AML-193 (cell line): ENCODE results near the gene TRPM2.

Experiments
- DNase-seq, 2 experiments: peaks; one replicate each; lab custom pipeline; 2025; lab: John Stamatoyannopoulos, UW

Gene TRPM2

DNA sequence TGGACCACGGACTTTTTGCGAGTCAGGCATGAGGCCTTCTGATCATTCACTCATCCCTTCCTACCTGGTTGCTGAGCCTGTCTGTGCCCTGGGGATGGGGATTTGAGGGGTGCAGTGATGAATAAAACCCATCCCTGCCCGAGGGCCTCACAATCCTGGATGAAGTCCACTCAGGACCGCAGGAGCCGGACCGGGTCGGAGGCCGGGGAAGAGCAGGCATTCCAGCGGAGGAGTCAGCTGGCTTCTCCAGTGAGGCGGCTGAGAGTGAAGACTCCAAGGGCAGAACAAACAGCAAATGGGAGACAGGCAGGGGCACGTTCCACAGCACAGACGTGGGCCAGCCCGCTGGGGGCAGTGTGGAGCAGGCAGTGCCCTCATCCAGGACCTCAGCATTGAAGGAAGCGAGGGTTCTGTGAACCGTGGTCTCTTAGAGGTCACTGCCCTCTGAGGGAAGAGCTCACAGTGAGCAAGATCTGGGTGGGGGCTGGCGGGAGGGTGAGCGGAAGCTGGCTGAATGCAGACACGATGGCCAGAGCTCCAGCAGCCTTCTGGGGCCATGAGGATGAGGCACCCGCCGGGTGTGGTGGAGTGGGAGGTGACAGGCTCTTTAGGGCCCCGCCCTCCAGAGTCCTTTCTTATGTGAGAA is 91.0 kb downstream of the TRPM2 start:
- no peak for DNase-seq

DNA sequence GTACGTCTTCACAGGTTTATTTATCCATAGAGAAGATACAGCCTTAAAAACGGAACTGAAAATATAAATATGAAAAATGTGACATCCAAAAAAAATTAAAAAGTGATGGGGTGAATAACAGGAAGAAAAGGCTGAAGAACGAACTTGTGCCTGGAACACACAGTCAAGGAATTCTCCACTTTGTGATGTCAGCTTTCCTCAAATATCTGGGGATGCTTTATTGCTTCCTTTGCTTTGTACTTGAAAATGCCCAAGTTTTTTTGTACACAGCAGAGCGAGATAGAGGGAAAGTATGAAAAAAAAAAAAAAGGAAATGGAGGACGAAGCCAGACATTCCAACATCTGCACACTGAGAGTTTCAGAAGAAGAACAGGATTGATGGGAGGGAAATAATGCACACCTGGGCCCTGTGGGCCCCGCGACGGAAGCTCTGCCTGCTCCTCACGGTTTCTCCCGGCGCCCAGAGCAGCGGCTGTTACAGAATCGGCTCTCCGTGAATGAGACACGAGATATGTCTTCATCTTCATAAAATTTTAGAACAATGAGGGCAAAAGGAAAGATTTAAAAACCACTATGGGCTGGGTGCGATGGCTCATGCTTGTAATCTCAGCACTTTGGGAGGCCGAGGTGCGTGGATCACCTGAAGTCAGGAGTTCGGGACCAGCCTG is 91.9 kb downstream of the TRPM2 start:
- no peak for DNase-seq

DNA sequence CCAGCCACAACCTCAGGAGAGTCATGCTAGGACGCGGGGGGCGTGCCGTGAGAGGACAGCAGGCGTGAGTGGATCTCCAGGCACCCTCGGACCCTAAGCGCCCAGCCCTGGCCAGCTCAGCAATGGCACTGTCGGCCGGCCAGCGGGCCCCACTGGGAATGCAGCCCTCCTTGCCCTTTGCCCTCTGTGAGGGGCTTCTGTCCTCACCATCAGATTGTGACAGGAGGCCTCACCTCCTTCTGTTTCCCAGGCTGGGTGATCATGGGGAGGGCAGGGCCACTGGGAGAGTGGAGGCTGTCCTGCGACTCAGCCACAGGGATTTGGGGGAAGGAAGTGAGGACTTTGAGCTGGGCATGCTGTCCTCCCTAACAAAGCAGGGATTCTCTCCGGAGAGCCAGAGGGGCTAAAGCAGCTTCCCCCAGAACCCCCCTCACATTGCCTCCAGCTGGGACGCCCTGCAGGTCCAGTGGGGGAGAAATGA is 95.3 kb downstream of the TRPM2 start:
- no peak for DNase-seq

DNA sequence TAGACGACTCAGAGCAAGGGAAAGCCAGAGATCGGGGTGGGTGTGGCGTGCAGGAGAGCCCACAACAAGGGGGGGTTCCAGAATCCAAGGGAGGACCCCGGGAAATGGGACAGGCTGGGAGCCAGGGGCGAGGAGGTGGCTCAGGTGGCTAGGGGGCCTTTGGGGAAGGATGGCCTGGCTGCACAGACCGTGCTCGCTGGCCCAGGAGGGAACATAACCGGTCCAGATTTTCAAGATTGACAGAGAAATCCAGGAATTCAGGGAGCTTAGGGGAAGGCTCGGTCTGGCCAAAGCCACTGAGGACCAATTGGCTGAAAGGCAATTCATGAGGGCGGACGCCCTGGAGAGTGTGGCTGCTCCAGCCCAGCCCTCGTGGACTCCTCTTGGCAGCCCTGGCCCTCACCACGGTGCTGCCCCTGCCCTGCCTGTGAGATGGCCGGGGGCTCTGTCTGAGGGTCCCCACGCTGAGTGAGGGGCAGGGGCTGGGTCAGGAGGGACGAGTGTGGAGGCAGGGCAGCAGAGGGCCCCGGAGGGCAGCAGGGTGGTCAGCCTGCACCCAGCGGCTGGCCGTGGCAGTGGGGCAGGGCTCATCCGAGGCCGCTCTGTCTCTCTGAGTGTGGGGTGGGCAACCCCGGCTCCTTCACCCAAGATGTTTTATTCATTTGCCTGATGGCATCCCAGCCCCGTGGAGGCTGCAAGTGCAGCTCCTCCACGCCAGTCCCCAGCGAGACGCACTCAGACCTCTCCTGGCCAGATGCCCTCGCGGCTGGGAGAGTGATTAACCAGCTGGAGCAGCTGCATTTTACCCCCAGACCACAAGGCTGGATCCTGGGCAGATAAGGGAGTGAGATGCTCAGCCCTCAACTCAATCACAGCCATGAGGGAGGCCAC is 96.3 kb downstream of the TRPM2 start:
- DNase-seq, result no peak

DNA sequence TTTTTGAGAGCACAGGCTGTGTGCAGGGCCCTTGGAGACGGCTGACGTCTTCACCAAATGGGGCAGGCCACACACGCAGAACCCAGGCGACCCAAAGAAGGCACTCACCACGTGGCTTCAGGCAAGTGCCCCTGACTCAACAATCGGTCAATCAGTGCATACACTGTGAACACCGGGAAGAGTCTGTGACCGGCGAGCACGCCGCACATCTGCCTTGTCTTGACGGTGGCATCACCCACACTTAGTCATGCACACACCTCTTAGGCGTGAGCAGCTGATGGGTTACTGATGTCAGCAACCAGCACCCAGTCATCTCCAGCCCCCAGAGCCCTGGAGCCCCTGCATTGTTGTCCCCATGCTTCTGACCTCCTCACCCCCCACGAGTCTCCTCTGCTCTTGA is 97.0 kb downstream of the TRPM2 start:
- no peak for DNase-seq

DNA sequence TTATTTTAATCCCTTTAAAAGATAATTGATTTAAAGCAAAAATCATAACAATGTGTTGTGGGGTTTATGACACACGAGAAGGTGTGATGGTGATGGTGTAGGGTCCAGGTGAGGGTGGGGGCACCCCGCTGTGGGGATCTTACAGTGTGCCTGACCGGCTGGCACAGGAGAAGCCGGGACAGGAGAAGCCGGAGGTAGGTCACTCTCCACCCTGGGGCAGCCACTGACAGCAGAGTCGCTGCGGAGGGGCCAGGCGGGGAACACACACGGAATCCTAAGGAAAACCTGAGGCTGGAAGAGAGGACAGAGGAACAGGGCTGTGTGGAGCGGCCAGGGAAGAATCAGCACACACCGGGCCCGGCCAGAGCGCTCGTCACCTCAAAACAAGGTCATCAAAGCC is 97.6 kb downstream of the TRPM2 start:
- no peak for DNase-seq

DNA sequence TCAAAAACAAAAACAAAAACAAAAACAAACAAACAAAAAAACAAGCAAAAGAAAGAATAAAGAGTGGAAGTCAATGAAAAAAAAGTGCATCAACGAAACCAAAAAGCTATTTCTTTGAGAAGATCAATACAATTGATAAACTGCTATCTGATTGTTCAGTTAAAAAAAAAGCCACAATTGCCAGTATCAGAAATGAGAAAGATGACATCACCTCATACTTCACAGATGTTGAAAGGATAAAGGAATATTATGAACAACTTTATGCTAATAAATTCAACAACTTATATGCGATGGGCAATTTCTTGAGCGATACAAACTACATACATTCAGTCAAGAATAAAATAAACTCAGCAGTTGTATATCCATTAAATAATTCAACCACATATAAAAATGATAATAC is 99.7 kb downstream of the TRPM2 start:
- DNase-seq, result no peak

DNA sequence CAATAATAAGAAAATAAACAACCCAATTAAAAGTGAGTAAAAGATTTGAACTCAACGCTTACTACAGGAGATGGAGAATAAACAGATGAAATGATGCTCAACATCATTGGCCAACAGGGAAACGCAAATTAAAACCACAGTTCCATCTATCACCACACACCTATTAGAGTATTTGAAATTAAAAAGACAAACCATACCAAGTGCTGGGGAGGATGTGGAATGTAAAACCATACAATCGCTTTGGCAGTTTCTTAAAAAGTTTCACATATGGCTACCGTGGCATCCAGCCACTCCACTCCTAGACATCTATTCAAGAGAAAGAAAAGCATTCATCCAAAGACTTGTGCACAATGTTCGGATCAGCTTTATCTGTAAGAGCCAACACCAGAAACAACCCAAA is 100.6 kb downstream of the TRPM2 start:
- no peak for DNase-seq

DNA sequence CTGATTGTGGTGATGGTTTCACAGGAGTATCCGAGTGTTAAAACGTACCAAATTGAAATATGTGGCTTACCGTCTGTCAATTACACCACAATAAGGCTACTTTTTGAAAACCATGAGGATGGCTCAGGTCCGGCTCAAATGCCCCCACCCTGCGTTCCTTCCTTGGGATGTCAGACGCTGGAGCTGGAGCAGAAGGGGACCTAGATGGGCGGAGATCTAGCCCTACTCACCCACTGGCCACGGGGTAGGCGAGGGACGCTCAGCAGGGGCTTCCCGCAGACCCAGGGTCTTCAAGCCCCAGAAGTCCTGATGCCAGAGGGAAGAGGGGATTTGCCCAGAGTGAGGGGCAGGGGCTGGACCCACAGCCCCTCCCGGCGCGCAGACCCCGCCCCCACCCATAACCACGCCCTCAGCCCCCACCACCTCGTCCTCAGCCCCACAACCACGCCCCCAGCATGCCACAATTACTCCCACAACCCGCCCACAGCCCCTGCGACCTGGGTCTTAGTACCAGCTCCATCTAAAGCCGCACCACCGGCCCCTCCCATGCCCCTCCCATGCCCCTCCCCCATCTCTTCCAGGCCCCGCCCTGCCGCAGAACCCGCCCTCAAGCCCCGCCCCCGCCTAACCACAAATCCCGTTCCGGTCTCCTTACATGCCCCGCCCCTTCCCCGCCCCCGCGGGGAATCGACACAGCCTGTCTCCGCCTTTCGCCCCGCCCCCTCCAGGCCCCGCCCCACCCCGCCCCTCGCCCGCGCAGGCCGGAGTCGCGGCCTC is 101.5 kb downstream of the TRPM2 start, which contains the start of gene LRRC3:
Gene LRRC3, plus strand, starts transcription at position 764 of the 777 bp plus-strand sequence. CDS start 1,135 bp downstream, outside the sequence.
- peak in 1 of 2 experiments; percentile 12 for DNase-seq

DNA sequence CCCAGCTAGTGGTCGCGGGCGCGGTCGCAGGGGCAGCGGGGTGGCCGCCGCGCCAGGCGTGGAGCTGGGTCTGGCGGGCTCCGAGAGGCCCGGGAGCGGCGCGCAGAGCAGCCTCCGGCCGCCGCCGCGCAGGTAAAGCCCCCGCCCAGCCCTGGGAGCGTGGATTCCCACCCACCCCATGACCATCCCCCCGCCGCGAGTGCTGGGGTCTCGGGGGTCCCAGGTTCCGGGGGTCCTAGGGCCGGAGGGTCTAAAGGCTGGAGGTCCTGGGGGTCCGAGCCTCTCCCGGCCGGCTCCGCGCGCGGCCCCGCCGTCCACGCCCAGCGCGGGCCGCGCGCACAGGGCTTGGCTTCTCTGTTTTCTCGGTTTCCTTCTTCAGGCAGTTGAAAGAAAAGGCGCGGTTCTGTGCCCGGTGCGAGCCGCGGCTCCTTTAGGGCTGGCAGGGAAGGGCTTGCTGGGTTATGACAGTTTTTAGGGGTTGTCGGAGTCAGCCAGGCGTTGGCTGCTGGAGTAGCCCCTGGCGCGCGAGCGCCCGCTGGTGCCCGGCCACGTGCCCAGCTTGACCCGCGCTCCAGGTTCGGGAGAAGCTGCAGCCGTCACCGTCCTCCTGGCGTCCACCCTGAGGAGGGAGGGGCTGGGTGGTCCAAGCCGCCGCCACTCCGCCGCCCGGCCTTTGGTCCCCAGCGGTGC is 102.2 kb downstream of the TRPM2 start:
- peak; percentile 12 to 34 for DNase-seq

DNA sequence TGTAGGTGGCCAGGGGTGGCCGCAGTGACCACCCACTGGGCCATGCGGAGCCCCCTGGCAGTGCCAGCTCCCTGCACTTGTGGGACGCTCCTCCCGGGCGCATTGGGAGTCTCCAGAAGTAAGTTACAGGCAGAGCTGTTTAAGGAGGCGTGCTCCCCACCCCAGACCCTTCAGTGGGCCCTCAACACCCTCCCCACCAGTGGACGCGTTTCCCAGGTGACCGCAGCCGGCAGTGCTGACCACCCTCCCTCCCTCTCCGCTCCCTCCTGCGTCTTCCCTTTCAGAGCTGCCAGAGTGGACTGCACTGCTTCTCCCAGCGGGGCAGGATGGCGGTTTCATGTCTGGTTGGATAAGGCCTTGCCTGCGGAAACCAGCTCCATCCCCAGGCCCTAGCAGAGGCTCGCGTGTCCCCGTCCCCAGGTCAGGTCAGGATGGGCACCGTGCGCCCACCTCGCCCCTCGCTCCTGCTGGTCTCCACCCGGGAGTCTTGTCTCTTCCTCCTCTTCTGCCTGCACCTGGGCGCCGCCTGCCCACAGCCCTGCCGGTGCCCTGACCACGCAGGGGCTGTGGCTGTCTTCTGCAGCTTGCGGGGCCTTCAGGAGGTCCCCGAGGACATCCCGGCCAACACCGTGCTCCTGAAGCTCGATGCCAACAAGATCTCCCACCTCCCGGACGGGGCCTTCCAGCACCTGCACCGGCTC is 102.9 kb downstream of the TRPM2 start:
- DNase-seq, result no peak

DNA sequence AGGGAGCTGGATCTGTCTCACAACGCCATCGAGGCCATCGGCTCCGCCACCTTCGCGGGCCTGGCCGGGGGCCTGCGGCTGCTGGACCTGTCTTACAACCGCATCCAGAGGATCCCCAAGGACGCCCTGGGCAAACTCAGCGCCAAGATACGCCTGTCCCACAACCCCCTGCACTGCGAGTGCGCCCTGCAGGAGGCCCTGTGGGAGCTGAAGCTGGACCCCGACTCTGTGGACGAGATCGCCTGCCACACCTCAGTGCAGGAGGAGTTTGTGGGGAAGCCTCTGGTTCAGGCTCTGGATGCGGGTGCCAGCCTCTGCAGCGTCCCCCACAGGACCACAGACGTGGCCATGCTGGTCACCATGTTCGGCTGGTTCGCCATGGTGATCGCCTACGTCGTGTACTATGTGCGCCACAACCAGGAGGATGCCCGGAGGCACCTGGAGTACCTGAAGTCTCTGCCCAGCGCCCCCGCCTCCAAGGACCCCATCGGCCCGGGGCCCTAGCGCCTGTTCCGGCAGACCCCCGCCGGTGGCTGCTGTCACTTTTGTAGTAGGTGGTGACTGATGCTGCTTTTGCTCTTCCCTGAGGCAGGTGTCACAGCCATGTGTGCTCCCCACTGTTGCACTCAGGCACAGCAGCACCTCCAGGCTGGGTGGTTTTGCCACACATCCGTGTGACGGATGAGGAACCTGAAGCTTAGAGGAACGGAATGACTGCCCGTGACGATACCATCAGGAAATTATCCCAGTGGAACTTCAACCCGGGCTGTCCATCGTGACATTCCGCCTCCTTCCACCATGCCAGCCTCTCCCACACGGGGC is 103.7 kb downstream of the TRPM2 start:
- DNase-seq, result no peak

DNA sequence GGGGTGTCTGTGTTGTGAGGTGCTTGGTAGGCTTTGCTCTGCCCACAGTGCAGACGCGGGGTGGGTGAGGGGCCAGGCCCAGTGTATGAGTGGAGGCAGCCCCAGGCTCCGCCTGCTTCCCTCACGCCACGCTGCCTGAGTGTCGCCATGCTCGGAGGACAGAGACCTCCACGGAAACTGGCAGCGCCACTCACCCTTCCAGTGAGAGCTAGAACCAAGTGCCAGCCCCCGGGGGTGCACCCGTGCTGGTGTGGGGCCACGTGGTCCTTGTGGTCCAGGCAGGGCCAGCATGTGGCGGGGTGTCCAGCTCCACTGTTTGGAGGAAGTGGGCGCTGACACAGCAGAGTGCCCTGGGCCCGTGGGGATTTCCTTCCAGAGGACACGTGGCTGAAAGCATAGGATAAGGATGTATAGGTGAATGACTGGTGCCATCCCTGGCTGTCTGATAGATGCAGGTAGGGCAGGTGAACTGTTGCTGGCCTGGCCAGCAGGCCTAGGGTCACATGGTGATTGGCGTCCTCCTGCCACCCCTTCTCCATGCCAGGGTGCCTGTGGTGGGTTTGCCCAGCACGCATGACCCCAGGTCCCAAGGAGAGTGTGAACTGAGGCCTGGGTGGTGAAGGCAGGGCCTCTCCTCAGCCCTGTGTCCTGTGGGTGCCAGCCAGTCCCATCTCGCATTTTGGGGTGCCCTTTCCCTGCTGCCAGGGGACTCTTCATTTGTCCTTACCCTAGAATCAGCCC is 105.7 kb downstream of the TRPM2 start:
- no peak for DNase-seq

DNA sequence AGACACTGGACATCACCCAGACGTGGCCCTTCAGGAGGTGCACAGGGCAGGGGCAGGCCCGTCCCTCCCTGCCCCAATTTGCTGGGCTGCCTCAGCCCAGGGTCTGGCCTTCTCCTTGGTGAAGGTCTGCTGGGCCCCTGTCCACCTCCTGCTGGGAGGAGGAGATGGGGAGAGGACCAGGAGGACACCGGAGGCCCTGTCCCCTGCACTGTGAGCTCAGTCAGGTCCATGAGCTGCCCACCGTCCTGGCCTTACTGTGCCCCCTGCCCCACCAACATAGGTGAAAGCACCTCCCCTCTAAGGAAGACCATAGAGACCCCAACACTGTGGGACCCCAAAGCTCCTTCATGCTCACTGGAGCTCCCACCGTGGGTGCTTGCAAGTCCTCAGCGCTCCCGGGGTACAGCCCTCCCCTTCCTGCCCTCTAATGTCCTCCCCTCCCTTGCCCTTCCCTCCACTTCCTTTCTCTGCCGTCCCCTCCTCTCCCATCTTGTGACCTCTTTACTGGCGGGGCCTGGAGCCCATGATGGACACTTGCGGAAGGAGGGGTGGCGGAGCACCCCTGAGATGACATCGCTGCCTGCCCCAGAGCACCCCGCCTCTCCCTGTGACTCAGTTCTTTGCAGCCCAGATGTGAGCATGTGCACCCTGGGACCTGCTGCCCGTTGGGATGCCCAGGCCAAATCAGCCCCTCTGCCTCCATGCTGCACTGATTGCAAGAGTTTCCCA is 106.5 kb downstream of the TRPM2 start:
- no peak for DNase-seq

DNA sequence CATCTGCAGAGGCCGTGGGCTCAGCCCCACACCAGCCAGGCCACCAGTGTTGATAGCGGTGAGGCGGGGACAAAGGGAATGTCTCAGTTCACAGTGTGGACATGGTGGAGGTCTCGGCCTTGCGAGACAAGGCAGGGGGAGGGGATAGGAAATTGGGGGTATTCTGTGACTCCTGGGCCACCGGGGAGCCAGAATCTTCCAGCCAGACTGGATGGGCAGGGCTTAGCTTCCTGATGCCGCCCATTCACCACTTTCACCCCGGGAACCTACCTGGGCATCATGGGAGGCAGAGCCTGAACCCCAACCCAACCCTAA is 107.0 kb downstream of the TRPM2 start:
- DNase-seq, result no peak

DNA sequence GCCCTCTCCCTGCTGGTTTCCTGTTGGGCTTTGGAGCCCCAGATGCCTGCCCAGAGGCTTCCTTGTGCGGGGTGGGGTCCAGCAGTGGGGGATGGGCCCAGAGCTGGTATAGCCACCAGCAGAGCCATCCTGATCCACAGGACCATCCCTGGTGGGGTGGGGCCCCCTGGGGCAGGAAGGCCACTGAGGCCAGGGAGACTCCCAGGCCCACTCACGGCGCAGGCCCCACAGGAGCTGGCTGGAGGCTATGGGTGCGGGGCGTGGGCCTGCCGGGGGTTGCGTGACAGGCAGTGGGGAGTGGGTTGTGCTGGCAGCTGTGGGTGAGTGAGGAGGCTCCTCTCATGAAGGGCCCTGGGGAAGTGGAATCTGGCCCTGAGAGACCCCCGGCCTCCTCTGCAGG is 107.6 kb downstream of the TRPM2 start:
- DNase-seq, result no peak

DNA sequence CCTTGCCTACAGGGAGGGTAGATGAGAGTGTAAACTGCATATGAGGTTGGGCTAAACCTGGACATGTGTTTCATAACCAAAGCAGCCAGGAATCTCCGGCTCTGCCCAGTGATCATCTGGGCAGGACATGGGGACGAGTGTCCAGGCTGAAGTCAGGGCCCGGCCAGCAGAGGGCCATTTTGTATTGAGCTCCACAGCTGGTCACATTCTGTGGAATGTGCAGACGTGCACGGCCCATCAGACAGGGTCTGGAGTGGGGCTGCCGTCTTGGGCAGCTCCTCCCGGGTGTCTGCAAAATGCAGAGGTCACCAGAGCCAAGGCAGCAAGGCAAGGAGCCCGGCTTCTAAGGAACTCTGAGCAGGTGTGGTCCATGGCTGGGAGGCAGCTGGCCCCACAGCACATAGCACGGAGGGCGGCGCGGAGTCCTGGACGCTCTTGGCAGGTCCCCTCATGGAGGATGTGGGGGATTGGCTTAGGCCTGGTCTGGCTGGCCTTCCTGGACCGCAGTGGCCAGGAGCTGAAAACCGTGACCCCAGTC is 108.1 kb downstream of the TRPM2 start:
- DNase-seq, result no peak
